Endodermal cell (in vitro differentiated cells): Measurements from ENCODE around the gene PPIE. TPM values are rescaled to one million over a fixed set of nuclear protein-coding genes. Genes with fewer than 3 reads are reported as not detected.
A peak's percentile ranks its signal among the peaks of the same experiment; 100 is the strongest.

ENCODE experiments used
- DNase-seq: peaks from one replicate; pipeline ENCODE4 v3.0.0-alpha.2; 2017
- H3K27ac ChIP-seq: 2 replicates; pipeline ENCODE4 v1.5.1; 2013; ENCODE audit warnings: mild to moderate bottlenecking, low read depth, low read length, moderate library complexity
- H3K27me3 ChIP-seq: 2 replicates; pipeline ENCODE4 v1.6.1; 2013; ENCODE audit warnings: mild to moderate bottlenecking, low read length, moderate library complexity; ENCODE audit not compliant: insufficient read depth, control insufficient read depth, poor library complexity, severe bottlenecking
- H3K36me3 ChIP-seq: 2 replicates; pipeline ENCODE4 v1.7.0; 2013; ENCODE audit warnings: mild to moderate bottlenecking, low read length, moderate library complexity; ENCODE audit not compliant: control insufficient read depth, insufficient read depth
- H3K4me1 ChIP-seq: one replicate; pipeline ENCODE4 v1.7.0; 2013; ENCODE audit warnings: low read length; ENCODE audit not compliant: control insufficient read depth, insufficient read depth
- H3K4me3 ChIP-seq: 2 replicates; pipeline ENCODE4 v1.5.1; 2013; ENCODE audit warnings: mild to moderate bottlenecking, low read length, moderate library complexity
- H3K9ac ChIP-seq: 2 replicates; pipeline ENCODE4 v1.6.1; 2013; ENCODE audit warnings: mild to moderate bottlenecking, low read length, moderate library complexity; ENCODE audit not compliant: poor library complexity, severe bottlenecking; ENCODE audit errors: extremely low read depth
- H3K9me3 ChIP-seq: 2 replicates; pipeline ENCODE4 v1.6.1; 2013; ENCODE audit warnings: mild to moderate bottlenecking, low read length, moderate library complexity; ENCODE audit not compliant: control insufficient read depth
- H3K27ac Mint-ChIP-seq: 2 replicates; pipeline ENCODE4 v1.8.0; 2020; ENCODE audit warnings: mixed read lengths
- H3K27me3 Mint-ChIP-seq: 2 replicates; pipeline ENCODE4 v1.8.0; 2021; ENCODE audit warnings: mild to moderate bottlenecking, mixed read lengths; ENCODE audit not compliant: insufficient read depth
- H3K36me3 Mint-ChIP-seq: 2 replicates; pipeline ENCODE4 v1.8.0; 2020; ENCODE audit warnings: low read depth, mixed read lengths
- H3K4me1 Mint-ChIP-seq: 2 replicates; pipeline ENCODE4 v1.8.0; 2020; ENCODE audit warnings: mixed read lengths
- H3K4me3 Mint-ChIP-seq: 2 replicates; pipeline ENCODE4 v1.8.0; 2020; ENCODE audit warnings: mild to moderate bottlenecking, moderate library complexity, mixed read lengths
- H3K9me3 Mint-ChIP-seq: 2 replicates; pipeline ENCODE4 v1.8.0; 2020; ENCODE audit warnings: mild to moderate bottlenecking, mixed read lengths
- CTCF ChIP-seq: fragments of 200-600 bp; sonication (generic); conservative IDR thresholded peaks from 2 replicates; pipeline ENCODE4 v1.5.0; 2021; ENCODE audit warnings: antibody characterized with exemption, mild to moderate bottlenecking
- WGBS, 2 experiments: methylation state at CpG; one replicate each; pipeline versions ENCODE4 v1.1.5 to v1.1.7; 2013; ENCODE audit warnings: missing lambda C conversion rate in 2 of 2, mixed read lengths in 1 of 2; ENCODE audit not compliant: insufficient coverage in 1 of 2, insufficient read length in 1 of 2; 5-methylcytosine and 5-hydroxymethylcytosine counted together
- total RNA-seq, 2 donors: library from RNA; stranded (reverse); fragmentation: NEBNext Ultra II Directional in 1 of 2; extraction: Animal tissue kit (Norgen Biotek cat#: 25700) in 1 of 2; gene quantifications; 2 replicates in 1 of 2; 3 replicates in 1 of 2; pipeline ENCODE4 v1.2.1, GENCODE V29; 2021

PPIE gene
- total RNA-seq, 2 donors from 2014 or later = 39.5 to 59.4 TPM

GRCh38 chr1:39788758-39789570, 50.3 kb downstream of the PPIE start, which contains the start of gene BMP8B:
Gene BMP8B (minus strand): TSS chr1:39788865. CDS start chr1:39788485, 380 bp downstream.
- no peak for TF ChIP-seq CTCF
- Histone ChIP-seq H3K27ac (no peak within 1 kb of the TSS), H3K27me3 (peaks cover 83% of the 10 kb centered on the region), H3K4me3 (peak within 1 kb of the TSS; percentile 56), H3K9ac (no peak within 1 kb of the TSS), H3K9me3 (no peaks in the 10 kb centered on the region), H3K36me3 (no peaks in the 10 kb centered on the region), H3K4me1 (no peaks in the 10 kb centered on the region)
- Mint-ChIP-seq H3K4me3 (peak within 1 kb of the TSS; percentile 50), H3K9me3 (no peaks in the 10 kb centered on the region), H3K27me3 (peaks cover 79% of the 10 kb centered on the region), H3K4me1 (peaks cover 2% of the 10 kb centered on the region), H3K36me3 (no peaks in the 10 kb centered on the region), H3K27ac (no peak within 1 kb of the TSS)
- 2 to 4% methylated on average over 22 to 91 of the region's 91 CpGs for WGBS, 2 experiments
- peak; percentile 85 for DNase-seq

GRCh38 chr1:39789571-39790110, 51.0 kb downstream of the PPIE start:
- Histone ChIP-seq H3K9me3 (no peaks in the 10 kb centered on the region), H3K9ac (no peak overlapping the region), H3K4me3 (peak overlapping the region; percentile 56), H3K36me3 (no peaks in the 10 kb centered on the region), H3K27ac (no peak overlapping the region), H3K27me3 (peaks cover 82% of the 10 kb centered on the region), H3K4me1 (no peaks in the 10 kb centered on the region)
- Mint-ChIP-seq H3K36me3 (no peaks in the 10 kb centered on the region), H3K4me1 (peaks cover 2% of the 10 kb centered on the region), H3K27me3 (peaks cover 84% of the 10 kb centered on the region), H3K27ac (no peak overlapping the region), H3K9me3 (no peaks in the 10 kb centered on the region), H3K4me3 (peak overlapping the region; percentile 50)
- TF ChIP-seq CTCF = no peak
- 51 to 54% methylated on average over 10 to 15 of the region's 15 CpGs for WGBS, 2 experiments
- DNase-seq = no peak

GRCh38 chr1:39791838-39792237, 53.2 kb downstream of the PPIE start:
- Mint-ChIP-seq H3K4me1 (peaks cover 2% of the 10 kb centered on the region), H3K9me3 (no peaks in the 10 kb centered on the region), H3K27ac (no peak overlapping the region), H3K36me3 (no peaks in the 10 kb centered on the region), H3K27me3 (peaks cover 80% of the 10 kb centered on the region), H3K4me3 (no peak overlapping the region)
- TF ChIP-seq CTCF = no peak
- no peak for DNase-seq
- Histone ChIP-seq H3K4me1 (no peaks in the 10 kb centered on the region), H3K27ac (no peak overlapping the region), H3K9ac (no peak overlapping the region), H3K9me3 (no peaks in the 10 kb centered on the region), H3K36me3 (no peaks in the 10 kb centered on the region), H3K27me3 (peaks cover 65% of the 10 kb centered on the region), H3K4me3 (no peak overlapping the region)
- 93% methylated on average over 2 of the region's 2 CpGs; no CpG with 5 or more reads in 1 of the 2 experiments for WGBS, 2 experiments
